AML-193 (cell line): ENCODE data around the gene SLC8A3.
A peak's percentile ranks its signal among the peaks of the same experiment; 100 is the strongest.

Source experiments
- DNase-seq, 2 experiments: peaks; one replicate each; lab custom pipeline; 2025; lab: John Stamatoyannopoulos, UW

Gene SLC8A3

DNA sequence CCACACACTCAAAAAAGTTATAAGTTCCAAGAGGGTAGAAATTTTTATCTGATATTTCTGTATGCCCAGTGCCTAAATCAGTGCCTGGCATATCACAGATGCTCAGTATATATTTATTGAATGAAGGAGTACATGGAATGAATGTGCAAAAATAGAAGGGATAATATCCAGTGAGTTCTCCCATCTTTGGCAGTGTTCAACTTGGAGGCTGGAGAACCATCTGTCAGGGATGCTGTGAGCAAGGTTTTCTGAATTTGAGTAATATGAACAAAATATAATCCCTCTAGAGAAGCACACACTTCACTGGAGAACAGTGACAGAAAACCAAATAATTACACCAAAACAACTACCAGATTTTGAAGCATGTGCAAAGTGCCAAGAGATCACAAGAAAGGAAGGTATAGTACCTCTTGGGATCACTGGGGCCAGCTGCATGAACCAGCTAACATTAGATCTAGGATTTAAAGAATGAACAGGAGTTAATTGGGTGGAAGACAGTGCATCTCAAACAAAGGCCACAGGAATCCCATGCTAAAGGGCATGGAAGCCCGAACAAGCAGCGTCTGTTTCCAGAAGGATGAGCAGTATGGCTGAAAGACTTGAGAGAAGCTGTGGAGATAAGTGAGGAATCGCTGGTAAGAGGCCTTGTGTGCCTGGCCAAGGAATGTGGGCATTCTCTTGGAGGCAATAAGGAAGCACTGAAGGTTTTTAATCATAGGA is 11.5 kb downstream of the SLC8A3 start:
- no peak for DNase-seq

DNA sequence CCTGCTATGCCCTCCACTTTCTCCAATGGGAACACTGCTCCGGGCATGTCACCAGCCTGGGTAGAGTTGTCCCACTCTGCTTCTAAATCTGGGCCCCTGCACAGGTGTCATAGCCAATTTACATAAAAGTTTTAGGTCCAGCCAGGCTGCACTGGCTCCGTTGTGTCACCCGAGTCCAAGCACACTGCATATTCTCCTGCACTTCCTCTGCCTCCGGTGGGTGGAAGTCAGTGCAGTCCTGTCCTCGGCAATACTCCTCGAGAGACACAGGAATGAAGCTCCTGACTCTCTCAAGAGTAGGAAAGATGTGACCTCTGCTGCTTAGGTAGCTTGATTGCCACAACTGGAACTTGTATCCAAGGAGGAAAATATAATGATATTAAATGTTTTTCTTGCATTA is 15.2 kb downstream of the SLC8A3 start:
- no peak for DNase-seq

GRCh38 chr14:70171726-70172125 is 17.0 kb downstream of the SLC8A3 start:
- peak; percentile 14 to 22 for DNase-seq

DNA sequence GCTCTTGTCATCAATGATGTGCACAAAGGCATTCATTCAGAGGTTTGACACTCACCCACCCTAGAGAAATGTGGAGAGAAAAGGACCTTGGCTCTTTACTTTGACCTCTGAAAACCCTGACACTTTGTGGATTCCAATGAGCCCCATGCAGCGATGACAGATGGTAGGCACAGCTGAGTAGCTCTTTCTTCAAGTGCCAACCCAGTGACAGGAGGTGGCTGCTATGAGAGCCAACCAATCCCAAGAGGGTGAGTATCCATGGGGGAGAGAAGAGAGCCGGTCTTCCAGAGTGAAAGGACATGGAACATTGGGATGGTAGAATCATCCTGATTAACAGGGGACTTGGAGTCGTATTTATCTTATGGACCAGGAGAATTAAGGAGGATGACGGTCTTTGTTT is 17.8 kb downstream of the SLC8A3 start:
- no peak for DNase-seq

DNA sequence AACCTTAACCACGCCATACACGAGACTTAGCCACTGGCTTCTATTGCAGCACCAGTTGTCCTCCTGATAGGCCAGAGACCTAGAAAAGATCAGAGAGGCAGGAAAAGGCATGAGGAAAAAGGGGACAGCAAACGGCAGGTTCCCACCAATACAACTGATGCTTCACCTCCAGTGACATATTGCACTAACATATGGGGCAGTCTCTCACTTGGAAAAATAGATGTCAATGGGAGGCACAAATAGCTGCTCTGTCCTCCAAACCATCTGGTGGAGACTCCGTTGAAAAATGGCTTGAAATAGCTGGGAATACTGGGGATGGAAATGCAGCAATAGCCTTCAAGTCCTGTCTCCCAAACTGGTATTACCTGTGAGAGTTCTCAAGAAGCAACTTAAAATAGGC is 20.3 kb downstream of the SLC8A3 start:
- DNase-seq: no peak

DNA sequence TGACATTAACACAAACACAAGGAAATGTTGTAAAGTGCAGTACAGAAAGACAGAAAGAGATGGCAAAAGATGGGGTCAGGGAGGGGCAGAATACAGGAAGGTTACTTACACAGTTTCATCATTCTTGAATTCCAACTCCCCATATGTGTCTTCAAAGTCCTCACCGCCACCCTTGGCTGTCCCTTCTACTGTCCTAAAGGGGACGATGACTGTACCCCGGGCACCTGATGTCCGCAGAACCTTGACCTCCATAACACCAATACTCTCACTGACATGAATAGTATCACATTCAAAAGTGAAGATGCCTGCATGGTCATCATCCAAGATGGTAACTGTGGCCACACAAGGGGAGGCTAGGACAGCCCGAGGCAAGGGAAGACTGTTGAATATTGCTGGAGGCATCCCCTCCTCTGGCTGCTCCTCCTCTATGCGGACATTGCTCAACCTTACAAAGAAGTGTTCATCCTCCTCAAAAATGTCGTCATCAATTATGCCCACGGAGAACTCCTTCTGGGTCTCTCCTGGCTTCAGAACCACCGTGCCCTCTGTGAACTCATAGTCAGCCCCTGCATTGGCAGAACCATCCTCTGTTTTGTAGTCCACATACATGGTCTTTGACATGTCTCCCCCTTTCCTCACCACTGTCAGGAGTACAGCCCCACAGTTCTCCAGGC is 22.1 kb downstream of the SLC8A3 start:
- no peak for DNase-seq

- DNase-seq: no peak
These were observed 26.4 kb downstream of the SLC8A3 start for GRCh38 chr14:70162358-70162757.

GRCh38 chr14:70156592-70156991 is 32.2 kb downstream of the SLC8A3 start:
- DNase-seq: no peak

- DNase-seq: no peak
These were observed 36.0 kb downstream of the SLC8A3 start for GRCh38 chr14:70152704-70153103.

DNA sequence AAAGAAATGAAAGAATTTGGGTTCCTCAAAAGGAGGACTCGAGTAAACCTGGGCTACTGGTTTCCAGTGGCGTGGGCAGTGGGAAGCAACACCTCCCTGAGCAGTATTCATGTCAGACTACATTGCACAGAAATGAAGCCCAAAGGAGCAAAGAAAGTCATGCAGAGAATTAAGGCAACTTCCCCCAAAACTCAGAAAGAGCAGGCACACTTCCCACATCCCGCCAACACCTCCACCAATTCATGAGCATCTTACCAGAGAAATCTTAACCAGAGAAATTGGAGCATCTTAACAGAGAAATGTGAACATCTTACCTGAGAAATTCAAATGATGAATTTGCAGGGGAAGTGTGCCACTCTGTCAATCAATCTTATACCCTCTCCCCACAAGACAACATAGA is 36.7 kb downstream of the SLC8A3 start:
- DNase-seq: no peak

GRCh38 chr14:70149596-70150165 is 39.1 kb downstream of the SLC8A3 start:
- DNase-seq: no peak

DNA sequence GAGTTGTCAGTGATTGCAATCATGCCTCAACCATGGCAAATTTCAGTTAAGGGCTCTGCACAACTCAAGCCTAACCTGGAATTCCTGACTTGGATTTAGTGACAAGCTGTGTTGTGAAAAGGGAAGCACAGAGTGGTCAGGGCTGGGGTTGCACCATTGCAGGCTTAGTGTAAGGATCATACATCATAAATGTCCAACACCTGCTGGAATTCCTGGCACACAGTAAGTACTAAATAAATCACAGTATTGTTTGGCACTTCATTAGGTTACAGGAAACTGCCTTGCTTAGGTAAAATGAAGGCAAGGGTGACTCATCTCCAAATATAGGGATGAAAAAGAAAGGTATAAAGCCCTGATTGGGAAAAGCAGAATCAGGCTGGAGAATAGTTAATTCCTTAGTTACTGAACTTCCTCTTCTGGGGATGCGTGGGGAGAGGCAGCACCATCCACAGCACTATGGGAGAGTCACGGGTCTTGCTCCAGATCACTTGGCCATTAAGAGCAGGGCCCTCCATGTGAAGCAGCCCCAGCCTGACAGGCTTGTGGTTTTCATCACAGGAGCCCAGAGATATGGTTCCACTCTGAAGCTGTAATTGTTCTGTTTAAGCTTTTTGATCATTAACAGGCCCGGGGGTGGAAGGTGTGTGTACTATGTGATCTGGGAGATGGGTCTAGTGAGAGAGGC is 39.7 kb downstream of the SLC8A3 start:
- DNase-seq: no peak

DNA sequence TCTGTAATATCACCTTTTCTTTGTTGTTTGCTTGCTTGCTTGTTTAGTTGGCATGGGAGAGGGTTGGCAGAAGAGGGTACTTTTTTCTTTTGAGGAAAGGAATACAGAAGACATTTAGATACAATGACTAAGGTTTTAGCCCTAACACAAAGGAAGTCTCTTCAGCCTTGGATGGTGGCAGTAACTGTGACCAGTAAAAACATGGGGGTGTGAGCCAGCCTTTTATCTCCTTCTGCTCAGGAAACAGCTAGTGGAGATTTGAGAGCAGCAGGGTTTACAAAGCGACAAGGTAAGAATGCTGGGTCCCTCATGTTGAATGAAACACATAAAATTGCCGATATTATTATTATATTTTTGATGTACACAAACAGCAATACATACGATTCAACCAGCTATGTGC is 40.4 kb downstream of the SLC8A3 start:
- DNase-seq: no peak

GRCh38 chr14:70144046-70144445 is 44.7 kb downstream of the SLC8A3 start:
- DNase-seq: no peak

- no peak for DNase-seq
These were observed 45.4 kb downstream of the SLC8A3 start for GRCh38 chr14:70143306-70143705.

DNA sequence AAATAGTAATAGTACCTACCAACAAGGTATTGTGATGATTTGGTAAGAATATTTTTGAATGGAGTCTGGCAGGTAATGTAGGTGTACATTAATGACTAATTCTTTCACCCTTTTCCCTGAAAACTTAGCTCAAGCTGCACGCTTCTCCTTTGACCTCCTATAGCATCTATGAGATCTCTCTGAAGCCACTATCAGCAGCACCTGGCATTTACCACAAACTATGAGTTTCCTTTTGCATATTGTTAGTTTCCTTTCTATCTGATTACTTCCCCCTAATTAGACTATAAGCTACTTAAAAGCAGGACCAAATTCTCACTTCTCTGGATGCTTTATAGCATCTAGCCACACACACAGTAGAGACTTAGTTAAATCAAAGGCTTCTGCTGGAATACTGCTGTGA is 48.1 kb downstream of the SLC8A3 start:
- no peak for DNase-seq

DNA sequence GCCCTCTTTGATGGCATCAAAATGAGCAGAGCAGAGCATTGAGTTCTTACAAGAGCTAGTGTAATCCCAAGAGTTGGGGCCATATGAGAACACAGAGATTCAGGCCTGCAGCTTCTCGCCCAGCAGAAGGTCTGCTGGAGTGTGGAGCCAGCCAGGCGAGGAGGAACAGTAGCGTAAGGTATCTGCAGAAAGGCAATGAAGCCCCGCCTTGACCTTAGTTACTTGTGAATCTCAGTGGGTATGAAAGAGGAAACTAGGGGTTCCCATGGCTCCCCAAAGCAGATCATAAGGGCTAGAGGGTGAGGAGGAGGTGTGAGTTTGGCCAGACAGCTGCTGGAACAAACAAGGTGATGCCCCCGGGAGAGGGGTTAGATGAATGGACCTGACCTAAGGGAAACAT is 49.4 kb downstream of the SLC8A3 start:
- no peak for DNase-seq

- no peak for DNase-seq
These were observed 51.0 kb downstream of the SLC8A3 start for GRCh38 chr14:70137788-70138187.

DNA sequence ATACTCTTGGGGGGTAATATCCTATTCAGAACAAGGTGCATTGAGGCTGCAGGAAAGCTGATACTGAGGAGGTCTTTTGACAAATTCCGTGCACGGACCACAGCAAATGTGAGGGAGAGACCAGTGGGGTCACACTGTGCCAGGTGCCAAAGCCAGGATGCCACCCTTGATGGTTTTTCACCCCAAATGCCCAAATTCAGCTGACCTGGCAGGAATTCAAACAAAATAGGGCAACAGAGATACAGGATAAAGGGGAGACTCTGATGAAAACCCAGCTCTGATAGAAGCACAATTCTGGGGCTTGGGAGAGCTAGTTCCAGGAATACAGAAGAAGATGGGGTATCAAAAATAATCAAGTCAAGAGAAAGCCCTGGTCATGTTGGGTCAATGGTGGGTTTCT is 55.3 kb downstream of the SLC8A3 start:
- no peak for DNase-seq

DNA sequence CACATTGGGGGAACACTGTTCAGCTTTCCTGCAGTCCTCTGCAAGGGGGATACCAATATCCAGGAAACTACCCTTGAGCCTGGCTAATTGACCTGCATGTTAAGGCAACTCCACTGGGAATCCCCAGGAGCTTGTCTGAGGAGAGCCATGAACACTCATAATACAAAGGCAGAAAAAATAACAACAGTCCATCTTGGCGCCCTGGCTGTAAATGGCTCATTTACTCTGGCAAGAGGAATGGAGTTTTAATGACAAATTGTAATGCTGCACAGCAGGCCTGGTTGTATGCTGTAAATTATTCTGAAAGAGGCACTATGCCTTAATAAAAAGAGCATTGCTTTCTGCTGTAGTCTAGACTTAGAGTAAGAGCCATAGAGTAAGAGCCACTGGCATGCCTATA is 58.3 kb downstream of the SLC8A3 start:
- DNase-seq: no peak

DNA sequence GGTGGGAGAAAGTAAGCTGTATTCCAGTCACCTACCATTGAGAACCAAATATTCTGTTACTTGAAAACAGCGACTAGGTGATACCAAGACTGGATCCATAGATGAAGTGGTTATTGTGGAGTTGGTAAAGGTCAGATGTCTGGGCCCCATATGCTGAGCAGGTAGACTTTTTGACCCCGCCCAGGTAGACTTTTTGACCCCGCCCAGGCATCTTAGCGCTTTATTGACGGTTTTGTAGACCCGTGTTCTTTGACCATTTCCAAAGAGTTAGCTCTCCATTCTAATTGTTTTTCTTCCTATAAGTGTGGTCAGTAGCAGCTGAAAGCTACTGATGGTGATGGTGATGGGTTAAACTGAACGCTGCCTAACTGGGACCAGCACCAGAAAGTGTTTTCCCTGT is 61.6 kb downstream of the SLC8A3 start:
- DNase-seq: no peak

GRCh38 chr14:70123796-70124195 is 65.0 kb downstream of the SLC8A3 start:
- no peak for DNase-seq

DNA sequence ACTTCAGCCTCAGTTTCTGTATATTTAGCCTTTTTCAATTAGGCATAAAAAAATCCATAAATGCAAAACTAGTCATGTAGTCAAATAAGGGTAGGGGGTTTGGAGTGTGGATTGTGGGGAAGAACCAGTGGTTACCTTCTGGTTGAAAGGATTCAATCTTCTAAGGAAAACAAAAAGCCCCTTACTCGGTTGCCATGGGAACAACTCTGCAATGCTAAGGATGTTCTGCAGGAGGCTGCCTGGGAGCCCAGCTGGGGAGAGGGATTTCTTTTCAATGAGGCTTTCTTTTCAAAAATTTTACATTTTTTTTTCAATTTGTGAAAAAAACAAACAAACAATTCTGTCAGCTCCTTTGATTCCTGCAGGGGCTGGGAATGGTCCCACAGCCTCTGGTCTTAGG is 67.2 kb downstream of the SLC8A3 start:
- DNase-seq: no peak
